OCI-LY7 (cell line): ENCODE results near the gene MTFMT. TPM values are rescaled to one million over a fixed set of nuclear protein-coding genes. Genes with fewer than 3 reads are reported as not detected.

Experiments
- BruUV-seq: library from RNA; stranded (reverse); fragments of 400-500 nt; replicated peaks from 2 replicates; lab custom pipeline; 2021; lab: Mats Ljungman, UMichigan
- CTCF ChIA-PET: fragments of 300-600 bp; sonication (Branson Sonifier 250); formaldehyde crosslinking; loops from one replicate; lab custom pipeline; 2022; ENCODE audit warnings: antibody characterized with exemption; ENCODE audit not compliant: unreplicated experiment; lab: Charles Lee
- POLR2A ChIA-PET: fragments of 300-600 bp; sonication (Branson Sonifier 250); formaldehyde crosslinking; loops from one replicate; lab custom pipeline; 2022; ENCODE audit warnings: antibody characterized with exemption; lab: Charles Lee
- DNase-seq: peaks from one replicate; pipeline ENCODE4 v3.0.0-alpha.2; 2015; ENCODE audit warnings: low spot score
- H2AFZ ChIP-seq: fragments of 200-600 bp; sonication (generic), shearing (Covaris generic); 2 replicates; pipeline ENCODE4 v1.6.1; 2014; ENCODE audit warnings: mild to moderate bottlenecking, antibody characterized with exemption, low read length, moderate library complexity
- H3K27ac ChIP-seq: fragments of 200-600 bp; sonication (generic); 2 replicates; pipeline ENCODE4 v1.5.1; 2014; ENCODE audit warnings: mixed run types, low read depth, mild to moderate bottlenecking, moderate library complexity, low read length, inconsistent platforms; ENCODE audit not compliant: poor library complexity, severe bottlenecking
- H3K36me3 ChIP-seq: fragments of 200-600 bp; sonication (generic); 2 replicates; pipeline ENCODE4 v1.6.1; 2014; ENCODE audit warnings: mild to moderate bottlenecking, antibody characterized with exemption, low read length, moderate library complexity, mixed read lengths; ENCODE audit not compliant: insufficient read depth
- H3K4me1 ChIP-seq: fragments of 200-600 bp; sonication (generic); 2 replicates; pipeline ENCODE4 v1.5.1; 2014; ENCODE audit warnings: mild to moderate bottlenecking, low read length; ENCODE audit not compliant: insufficient read depth, poor library complexity, severe bottlenecking
- H3K4me2 ChIP-seq: fragments of 200-600 bp; sonication (generic); 2 replicates; pipeline ENCODE4 v1.6.1; 2014; ENCODE audit warnings: mild to moderate bottlenecking, low read length
- H3K4me3 ChIP-seq: fragments of 200-600 bp; sonication (generic); 2 replicates; pipeline ENCODE4 v1.5.1; 2014; ENCODE audit warnings: mild to moderate bottlenecking, low read depth, low read length; ENCODE audit not compliant: poor library complexity, severe bottlenecking
- H3K79me2 ChIP-seq: fragments of 200-600 bp; sonication (generic); 2 replicates; pipeline ENCODE4 v1.6.1; 2016; ENCODE audit warnings: low read depth, mild to moderate bottlenecking, low read length, moderate library complexity, mixed read lengths; ENCODE audit not compliant: insufficient read depth
- H3K9me2 ChIP-seq: fragments of 200-600 bp; sonication (generic); 2 replicates; pipeline ENCODE4 v1.6.1; 2016; ENCODE audit warnings: mild to moderate bottlenecking, low read length, mixed read lengths; ENCODE audit not compliant: insufficient read depth
- H3K9me3 ChIP-seq: fragments of 200-600 bp; sonication (generic); 2 replicates; pipeline ENCODE4 v1.6.1; 2014; ENCODE audit warnings: mild to moderate bottlenecking, mixed run types, low read length, mixed read lengths
- H4K20me1 ChIP-seq: fragments of 200-600 bp; sonication (generic); 2 replicates; pipeline ENCODE4 v1.6.1; 2014; ENCODE audit warnings: mild to moderate bottlenecking, antibody characterized with exemption, low read length, moderate library complexity, mixed read lengths; ENCODE audit not compliant: insufficient read depth
- CTCF ChIP-seq: fragments of 200-600 bp; sonication (generic); conservative IDR thresholded peaks from 2 replicates; pipeline ENCODE4 v1.5.1; 2014; ENCODE audit warnings: mild to moderate bottlenecking, antibody characterized with exemption, low read length, moderate library complexity, mixed read lengths
- EZH2phosphoT487 ChIP-seq: fragments of 200-600 bp; sonication (generic); IDR thresholded peaks from 2 replicates; pipeline ENCODE4 v1.6.1; 2018; ENCODE audit warnings: low read depth, borderline replicate concordance, mild to moderate bottlenecking, mixed run types, antibody characterized with exemption, low read length, moderate library complexity, mixed read lengths
- intact Hi-C: fragments of 100-400 bp; cut with micrococcal nuclease; formaldehyde crosslinking; loops from one replicate; pipeline ENCODE4 v1.10.0; 2022; ENCODE audit not compliant: unreplicated experiment
- total RNA-seq, 2 experiments: library from RNA; depleted of rRNA in 1 of 2; stranded (reverse); fragments of >200 nt in 1 of 2; shearing (Covaris generic) in 1 of 2; gene quantifications; 2 replicates each; pipeline ENCODE4 v1.2.3, GENCODE V29; 2014 to 2022

MTFMT gene
- total RNA-seq, 2 experiments from 2014 or later = 9.7 to 19.0 TPM

DNA sequence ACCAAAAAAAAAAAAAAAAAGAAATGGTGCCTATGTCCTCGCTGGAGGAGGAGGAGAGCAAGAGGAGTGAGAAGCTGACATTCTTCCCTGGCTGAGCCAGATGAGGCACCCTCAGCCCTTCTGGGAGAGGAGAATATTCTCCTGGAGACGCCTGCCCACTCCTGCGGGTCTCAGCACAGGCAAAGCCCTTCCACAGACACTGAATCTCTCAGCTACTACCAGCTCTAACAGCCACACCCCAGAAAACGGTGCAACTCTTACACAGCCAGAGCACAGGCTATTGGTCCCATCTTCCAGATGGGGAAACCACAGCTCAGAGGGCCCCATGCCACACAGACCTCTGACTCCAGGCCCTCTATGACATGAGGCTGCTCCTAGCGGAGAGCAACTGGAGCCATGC, 32.6 kb upstream of the MTFMT start:
- no peak overlapping the region for H2AFZ ChIP-seq
- H3K9me3 ChIP-seq = no peaks in the 10 kb centered on the region
- no peaks in the 10 kb centered on the region for H4K20me1 ChIP-seq
- no peaks in the 10 kb centered on the region for H3K79me2 ChIP-seq
- no peaks in the 10 kb centered on the region for H3K36me3 ChIP-seq
- intact Hi-C loops = no loop called here
- CTCF ChIA-PET = no interaction called here
- POLR2A ChIA-PET = interaction anchor here (0.6 to 1.5 kb wide), 2 partner anchors 12 to 572 kb away, joined by 3 to 6 read pairs; no protein-coding TSS in a partner anchor
- no peaks in the 10 kb centered on the region for H3K4me1 ChIP-seq
- TF ChIP-seq EZH2phosphoT487 (no peak), CTCF (no peak)
- no peak for DNase-seq
- H3K9me2 ChIP-seq = no peaks in the 10 kb centered on the region
- no peak overlapping the region for H3K27ac ChIP-seq
- no peak overlapping the region for H3K4me3 ChIP-seq
- no peak overlapping the region for H3K4me2 ChIP-seq
- BruUV-seq = no TSS peak

DNA sequence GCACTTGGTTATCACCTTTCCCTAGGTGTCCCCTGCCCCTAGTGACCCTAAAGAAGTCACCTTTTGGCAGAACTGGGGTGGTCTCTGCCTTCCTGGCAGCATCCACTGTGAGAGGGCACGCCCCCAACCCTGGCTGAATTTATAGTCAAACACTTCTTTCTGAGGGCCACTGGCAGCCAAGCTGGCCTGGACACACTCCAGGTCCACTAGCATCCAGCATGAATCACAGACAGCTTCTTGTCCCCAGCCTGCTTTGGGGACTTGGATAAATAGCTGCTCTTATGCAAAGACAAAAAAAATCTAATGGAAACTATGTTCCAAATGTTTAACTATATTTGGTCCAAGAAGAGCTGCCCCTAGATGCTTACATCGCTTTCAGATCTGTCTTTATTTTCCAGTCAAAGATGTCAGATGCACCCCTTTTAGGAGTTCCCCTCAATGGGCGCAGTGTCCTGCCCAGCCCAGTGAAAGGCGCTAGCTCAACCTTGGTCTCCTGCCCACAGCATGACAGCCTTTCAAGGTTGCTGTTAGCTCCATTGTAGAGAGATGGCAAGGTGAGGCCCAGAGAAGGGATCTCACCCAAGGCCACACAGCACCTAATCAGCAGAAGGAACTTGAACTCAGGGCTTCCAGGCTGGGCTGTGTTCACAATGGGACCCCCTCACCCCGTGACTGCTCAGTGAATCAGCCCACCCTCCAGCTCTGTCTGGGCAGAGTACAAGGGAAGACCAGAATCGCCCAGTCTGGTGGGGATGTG, 31.4 kb upstream of the MTFMT start:
- Histone ChIP-seq H3K4me1 (no peaks in the 10 kb centered on the region), H4K20me1 (no peaks in the 10 kb centered on the region), H3K9me2 (no peaks in the 10 kb centered on the region), H3K9me3 (no peaks in the 10 kb centered on the region), H3K36me3 (no peaks in the 10 kb centered on the region), H2AFZ (no peak overlapping the region), H3K27ac (no peak overlapping the region), H3K4me3 (no peak overlapping the region), H3K79me2 (no peaks in the 10 kb centered on the region), H3K4me2 (no peak overlapping the region)
- intact Hi-C loops = no loop called here
- TF ChIP-seq CTCF (no peak), EZH2phosphoT487 (no peak)
- no peak for DNase-seq
- POLR2A ChIA-PET = interaction anchor here (1.5 kb wide), 1 partner anchor 13 kb away, joined by 6 read pairs; no protein-coding TSS in a partner anchor
- BruUV-seq = no TSS peak
- CTCF ChIA-PET = no interaction called here

DNA sequence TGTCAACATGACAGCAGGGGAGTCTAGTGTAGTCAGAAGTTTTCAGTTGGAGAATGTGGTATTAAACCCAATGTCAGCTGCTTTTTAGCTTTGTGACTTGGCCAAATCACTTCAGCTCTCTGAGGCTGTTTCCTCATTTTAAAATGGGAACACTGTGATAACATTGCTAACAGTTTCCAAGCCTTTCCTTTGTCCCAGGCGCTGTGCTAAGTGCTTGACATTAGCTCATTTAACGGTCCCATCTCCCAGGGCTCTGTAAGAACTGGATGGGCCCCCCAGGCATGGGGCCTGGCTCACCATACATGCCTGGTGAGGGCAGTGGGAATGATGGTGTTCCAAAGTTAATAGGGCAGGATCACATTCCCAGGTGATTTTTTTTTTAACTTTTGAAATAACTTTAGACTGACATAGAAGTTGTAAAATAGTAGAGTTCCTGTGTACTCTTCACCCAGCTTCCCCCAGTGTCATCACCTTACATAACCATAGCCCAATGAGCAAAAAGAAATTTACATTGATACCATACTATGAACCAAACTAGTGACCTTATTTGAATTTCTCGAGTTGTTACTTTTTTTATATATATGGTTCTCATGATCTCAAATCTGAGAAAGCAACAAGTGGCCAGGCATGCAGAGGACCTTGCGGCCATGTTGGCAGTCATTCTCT, 30.6 kb upstream of the MTFMT start:
- Histone ChIP-seq H3K4me2 (no peak overlapping the region), H3K4me1 (no peaks in the 10 kb centered on the region), H3K9me2 (no peaks in the 10 kb centered on the region), H2AFZ (no peak overlapping the region), H3K79me2 (no peaks in the 10 kb centered on the region), H3K9me3 (no peaks in the 10 kb centered on the region), H3K36me3 (no peaks in the 10 kb centered on the region), H3K27ac (no peak overlapping the region), H3K4me3 (no peak overlapping the region), H4K20me1 (no peaks in the 10 kb centered on the region)
- TF ChIP-seq EZH2phosphoT487 = no peak
- no peak for TF ChIP-seq CTCF
- CTCF ChIA-PET = no interaction called here
- intact Hi-C loops = no loop called here
- DNase-seq = no peak
- POLR2A ChIA-PET = interaction anchor here (0.6 to 0.8 kb wide), 2 partner anchors 21 to 870 kb away, joined by 3 read pairs; no protein-coding TSS in a partner anchor
- BruUV-seq = no TSS peak
